HG03097 (cell line): ENCODE results near the gene CAMK1G.

ENCODE experiments used
- ATAC-seq: cut with Tn5 transposase; IDR thresholded peaks from one replicate; pipeline ENCODE4 v1.9.1; 2021; ENCODE audit not compliant: unreplicated experiment, low FRiP score

The CAMK1G gene

DNA sequence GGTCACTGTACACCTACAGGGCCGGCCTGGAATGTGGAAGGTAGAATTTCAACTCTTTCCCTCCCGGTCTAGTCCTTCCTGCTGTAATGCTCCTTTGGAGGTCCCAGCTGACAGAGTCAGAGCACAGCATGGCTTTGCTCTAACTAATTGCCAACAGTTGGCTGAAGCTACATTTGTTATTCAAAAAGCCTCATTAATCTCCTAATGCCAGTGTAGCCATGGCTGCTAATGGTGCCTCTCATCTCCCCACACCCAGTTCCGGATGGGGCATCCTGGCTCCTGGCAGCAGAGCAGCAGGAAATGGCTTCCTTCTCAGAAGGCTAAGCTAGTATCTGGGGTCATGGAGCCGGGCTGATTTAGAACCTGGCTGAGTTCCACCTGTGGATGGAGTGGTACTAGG is 18.7 kb upstream of the CAMK1G start:
- ATAC-seq, result no peak

DNA sequence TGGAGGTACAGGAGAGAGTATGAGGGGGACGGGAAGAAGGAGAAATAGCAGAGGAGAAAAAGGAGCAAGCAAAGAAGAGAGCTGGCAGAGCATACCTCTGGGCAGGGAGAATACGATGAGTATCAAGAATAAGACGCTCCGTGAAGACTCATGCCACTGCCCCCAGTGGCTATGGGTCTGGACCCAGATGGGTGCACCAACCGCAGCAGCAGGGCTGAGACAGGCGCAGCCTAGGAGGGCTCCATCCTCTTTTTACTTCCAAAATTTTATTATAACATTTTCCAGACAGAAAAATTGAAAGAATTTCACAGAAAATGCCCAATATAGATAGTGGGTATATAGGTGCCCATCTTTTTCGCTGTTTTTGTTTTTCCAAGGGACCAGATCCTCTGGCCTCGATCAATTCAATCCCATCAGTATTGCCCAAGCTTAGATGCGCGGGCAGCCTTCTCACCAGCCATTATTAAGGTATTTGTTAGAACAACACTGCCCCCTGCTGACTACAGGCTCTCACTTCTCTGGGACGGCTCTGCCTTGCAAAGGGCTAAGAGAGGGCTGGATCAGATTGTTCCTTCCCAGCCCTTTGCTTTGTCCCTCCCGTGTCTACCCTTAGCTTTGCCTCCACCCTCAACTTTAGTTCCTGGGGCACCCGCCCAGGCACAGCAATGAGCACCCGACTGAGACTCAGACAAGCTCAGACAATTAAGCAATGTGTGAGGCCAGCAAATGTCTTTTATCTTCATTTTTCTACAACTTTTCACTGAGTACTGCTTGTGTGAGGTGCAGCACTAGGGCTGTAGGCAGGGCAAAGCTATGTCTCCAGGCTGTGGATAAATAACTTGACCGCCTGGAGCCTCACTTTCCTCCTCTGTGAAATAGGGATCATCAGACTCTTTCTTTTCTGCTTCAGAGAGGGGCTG is 17.5 kb upstream of the CAMK1G start:
- ATAC-seq, result peak; percentile 73

DNA sequence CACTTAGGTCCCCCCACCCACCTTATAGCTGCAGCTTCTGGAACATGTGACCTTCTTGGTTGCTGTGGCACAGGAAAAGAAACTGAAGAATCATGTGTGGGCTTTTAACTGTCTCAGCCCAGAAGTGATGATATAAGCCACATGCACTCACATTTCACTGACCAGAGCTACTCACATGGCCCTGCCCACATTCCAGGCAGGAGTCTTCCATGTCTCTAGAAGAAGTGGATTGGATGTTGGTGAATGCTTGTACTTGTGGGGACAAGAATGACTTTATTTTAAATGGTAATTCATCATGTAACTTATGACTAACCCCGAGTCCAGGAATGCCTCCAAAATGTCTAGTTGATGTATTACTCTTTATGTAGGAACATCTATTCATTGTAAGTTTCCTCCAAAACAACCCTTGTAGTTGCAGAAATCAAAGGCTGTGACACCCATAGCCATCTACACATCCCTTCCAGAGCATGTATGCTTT is 15.8 kb upstream of the CAMK1G start:
- no peak for ATAC-seq

DNA sequence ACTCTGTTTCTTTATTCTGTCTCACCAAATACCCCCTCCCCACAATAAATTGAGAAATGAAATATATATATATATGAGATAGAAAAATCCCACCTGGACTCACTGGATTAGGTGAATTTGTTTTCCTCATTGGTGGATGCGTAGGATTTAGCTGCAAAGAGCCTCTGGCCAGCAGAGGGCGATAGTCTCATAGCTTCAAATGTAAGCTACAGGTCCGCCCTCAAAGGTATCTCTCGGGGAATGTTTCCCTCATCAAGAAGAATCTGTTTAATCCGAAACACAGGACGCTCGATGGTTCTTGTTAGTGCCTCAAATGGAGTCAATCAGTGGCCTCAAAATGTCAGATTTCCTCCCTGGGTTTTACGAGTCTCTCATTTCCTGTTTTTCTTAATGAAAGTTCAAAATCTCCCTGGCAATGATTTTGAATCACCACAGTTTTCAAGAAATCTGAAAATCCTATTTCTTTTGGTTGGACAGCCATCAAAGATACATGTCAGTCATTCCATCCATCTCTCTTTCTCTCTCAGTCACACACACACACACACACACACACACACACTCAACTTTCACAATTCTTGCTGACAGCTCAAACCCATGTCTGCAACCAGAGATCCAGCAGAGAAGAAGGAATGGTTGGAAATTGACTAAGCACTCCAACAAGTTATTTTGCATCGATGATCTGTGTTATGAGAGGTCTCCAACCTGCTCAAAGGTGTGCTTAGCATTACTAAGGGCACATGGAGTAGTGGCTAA is 13.9 kb upstream of the CAMK1G start:
- ATAC-seq, result no peak

DNA sequence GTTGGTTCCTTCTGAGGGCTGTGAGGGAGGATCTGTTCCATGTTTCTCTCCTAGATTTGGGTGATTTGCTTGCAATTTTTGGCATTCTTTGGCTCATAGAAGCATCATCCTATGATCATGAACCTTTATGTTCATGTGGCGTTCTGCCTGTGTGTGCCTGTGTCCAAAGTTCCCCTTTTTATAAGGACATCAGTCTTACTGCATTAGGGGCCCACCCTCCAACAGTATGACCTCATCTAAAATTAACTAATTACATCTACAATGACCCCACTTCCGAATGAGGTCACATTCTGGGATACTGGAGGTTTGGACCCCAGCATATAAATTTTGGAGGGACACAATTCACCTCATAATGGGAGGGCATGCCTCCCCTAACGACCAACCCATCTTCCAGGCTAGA is 12.8 kb upstream of the CAMK1G start:
- ATAC-seq, result no peak

DNA sequence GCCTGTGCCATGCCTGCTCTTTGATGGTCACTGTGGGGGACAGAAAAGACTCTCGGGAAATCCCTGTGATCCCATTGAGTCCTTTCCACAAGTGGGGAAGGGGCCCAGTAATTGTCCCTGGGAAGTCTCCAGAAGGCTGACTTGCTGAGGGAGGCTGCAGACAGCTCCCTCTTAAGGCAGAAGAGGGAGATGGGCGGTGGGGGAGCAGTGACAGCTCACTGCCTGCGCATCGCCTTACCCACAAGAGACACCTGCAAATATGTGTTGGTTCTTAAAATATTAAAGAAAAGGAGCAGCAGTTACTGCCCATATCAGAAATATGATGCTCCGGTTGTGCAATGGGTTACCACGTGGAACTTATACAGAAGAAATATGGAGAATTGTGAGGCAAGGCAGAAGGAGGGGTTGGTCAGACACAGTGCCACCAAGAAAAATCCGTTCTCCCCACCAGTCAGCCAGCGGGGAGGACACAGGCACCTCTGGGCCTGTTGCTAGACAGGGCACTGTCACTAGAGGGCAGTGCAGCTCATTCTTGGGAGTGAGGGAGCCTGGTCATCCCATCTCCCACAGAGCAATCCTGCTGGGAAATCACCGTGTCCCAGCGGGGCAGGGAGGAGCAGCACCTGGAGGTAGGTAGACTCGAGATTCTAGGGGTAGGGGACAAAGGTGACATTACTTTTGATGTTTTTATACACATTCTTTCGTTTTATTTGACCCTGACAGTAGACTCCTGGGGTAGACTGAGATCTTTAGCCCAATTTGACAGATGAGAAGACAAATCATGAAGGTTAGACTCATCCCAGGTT is 6.9 kb upstream of the CAMK1G start:
- ATAC-seq, result no peak

DNA sequence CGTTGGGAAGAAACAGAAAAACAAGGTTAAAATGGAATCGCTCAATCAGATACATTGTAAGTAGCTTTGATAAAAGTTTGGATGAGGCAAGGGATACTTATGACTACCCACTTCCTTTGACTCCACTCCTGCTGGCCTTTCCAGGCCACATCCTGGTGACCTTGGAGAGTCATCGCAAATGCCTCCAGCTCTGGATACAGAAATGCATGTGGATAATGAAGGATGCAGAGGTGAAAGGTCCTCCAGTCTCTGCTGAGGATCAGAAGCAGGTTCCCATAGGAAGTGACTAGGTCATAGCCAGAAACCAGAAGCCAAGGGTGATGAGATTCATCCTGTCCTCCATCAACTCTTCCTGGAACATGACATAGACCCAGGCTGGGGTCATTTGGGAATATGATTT is 6.2 kb upstream of the CAMK1G start:
- no peak for ATAC-seq

DNA sequence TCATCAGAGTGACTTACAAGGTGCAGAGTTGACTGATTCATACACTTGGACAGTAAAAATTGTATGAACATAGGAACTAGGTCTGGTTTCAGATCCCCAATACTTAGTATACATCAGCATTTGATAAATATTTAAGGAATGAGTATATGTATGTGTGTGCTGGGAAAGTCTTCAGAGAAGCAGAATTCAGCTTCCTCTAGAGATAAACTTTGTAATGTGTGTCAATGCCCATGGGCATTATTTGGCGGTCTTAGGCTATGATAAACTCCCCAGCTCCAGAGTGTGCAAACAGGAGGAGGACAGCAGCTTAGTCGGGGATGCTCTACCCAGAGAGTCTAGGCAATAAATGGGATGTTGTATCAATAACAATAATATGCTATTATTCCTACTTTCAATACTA is 2.9 kb upstream of the CAMK1G start:
- no peak for ATAC-seq

DNA sequence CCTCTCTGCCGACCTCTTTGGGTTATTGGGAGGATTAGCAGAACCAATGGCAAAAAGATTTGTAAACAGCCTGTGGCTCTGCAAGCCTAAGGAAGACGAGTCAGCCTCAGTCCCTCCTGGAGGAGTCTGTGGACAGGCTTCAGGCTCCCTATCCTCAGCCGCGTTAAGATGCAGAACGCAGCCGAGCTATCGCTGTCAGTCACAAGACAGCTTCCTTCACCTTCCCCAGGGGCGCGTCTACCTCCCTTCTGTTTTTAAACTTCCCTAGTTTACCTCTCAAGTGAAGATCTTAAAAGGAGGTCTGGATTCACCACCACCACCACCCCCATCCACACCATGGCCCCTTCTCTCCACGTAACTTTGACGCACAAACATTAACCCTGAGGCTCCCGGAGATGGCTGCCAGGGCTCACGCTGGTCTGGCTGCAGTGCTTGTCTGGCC is 738 bp downstream of the CAMK1G start:
- ATAC-seq, result no peak

DNA sequence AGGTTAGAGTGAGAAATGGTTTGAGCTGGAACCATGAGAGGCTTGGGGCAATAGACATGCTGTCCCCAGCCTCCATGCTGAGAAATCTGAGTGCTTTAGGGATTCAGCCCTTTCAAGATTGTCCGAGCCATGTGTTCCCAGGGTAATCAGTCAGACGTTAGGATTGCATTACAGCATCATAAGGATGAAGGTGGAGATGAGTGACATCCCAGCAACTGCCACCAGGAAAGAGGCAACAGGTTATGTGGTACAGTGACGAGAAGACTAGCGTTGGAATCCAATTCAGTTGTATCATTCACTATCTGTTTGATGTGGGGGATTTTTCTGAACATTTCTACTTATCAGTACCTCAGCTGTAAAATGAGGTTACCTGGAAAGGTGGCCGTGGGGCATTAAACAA is 1.7 kb downstream of the CAMK1G start:
- ATAC-seq, result no peak

DNA sequence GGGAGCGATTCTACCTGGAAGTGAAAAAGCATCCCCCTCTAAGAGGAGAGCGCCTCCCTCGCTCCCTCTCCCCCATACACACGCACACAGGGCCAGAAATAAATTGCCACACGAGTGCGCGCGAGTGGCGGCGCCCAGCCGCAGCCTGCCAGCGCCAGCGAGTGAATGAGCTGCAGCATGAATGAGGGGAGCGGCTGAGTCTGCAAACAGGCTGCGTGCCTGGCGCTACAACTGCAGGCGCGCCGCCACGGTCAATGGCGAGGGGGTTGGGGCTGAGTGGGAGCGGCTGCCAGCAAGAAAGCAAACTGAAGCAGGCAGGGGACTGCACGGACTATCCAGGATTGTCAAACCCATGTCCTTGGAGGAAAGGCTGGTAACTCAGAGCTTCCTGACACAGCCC is 2.2 kb downstream of the CAMK1G start:
- ATAC-seq, result no peak

DNA sequence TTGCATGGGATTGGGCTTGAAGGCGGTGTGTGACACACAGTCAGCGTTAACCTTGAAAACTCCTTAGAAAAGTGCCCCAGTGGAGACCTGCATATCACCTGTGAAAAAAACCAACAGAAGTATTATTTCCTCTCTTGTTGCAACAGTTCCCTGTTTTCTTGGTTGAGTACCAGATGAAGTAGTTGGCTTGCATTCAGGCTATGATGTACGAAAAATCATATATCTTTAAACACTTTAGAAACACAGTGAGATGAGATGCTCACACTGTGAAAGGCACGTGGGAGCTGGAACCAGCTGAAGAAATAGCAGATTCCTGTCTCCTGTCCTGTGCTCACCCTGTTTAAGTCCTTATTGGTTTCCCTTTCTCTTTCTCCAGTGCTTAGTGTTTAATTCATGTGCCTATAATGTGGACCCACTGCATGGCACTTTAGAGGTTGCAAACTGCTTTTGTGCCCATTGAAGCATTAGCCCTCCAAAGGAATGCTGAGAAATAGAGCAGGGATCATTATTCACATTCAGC is 2.8 kb downstream of the CAMK1G start:
- no peak for ATAC-seq

DNA sequence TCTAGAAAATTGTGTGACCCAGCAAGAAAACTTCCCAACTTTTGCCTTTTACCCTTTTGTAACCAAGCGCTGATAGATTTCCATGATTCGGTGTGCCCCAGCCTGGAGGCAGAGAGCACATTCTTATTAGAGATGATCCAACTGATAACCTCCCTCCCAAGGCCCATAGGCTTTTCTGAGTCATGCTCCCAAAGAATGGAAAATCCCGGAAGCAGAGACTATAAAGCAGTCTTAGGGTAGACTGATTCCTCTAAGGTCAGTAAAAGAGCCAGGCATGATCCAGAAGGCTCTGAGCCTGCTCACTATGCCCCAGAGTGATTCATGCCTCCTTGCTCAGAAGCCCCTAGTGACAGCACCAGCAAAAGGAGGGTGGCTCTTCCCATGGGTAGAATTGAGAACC is 4.3 kb downstream of the CAMK1G start:
- ATAC-seq, result no peak

DNA sequence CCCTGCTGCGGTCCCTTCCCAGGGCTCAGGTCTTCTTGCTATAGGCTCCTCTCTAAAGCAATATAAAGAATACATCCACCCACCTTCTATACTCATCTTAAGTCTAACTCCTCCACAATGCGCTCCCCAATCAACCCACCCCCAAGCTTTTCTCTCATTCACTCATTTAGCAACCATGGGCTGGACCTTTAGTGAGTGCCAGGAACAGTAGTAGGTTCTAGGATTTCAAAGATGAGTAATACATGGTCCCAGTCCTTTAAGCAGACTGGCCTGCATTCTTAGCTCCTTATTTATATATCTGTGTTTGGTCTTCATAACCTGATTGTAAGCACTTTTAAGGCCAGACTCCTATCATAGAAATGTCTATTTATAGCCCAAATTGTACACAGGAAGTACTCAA is 5.9 kb downstream of the CAMK1G start:
- no peak for ATAC-seq

DNA sequence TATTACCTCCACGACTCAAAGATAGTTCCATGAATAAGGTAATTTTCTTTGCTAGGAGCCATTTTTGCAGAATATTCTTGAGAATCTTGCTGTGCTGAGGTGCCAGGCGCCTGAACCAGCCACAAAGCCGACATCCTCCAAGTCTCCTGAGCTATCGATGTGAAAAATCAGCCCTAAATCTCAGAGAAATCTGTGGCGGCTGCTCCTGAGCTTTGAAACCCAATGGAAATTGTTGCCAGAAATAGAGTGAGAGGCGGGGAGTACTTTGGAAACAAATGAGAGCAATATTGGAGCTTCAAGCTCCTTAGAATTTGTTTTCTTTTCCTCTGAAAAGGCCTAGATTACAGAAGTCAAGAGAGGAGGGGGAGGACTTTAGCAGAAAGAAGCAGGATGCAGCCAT is 6.3 kb downstream of the CAMK1G start:
- no peak for ATAC-seq

DNA sequence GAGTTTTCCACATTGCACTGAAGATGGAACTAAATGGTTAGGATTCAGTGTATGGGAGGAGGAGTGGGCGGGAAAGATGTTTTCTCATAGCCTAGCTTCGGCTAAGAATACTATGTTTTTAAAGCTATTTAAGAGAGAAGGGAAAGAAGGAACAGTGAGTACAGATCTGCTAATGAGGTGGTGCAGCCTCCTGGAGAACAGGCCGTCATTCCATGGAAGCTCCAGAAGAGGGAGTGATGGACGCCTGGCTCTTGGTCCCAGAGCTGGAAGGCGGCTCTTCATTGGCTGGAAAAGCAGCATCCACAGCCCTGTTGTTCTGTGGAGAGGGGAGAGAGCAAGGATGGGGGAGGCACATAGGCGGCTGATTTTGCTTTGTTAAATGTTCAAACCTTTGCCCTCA is 6.9 kb downstream of the CAMK1G start:
- no peak for ATAC-seq

DNA sequence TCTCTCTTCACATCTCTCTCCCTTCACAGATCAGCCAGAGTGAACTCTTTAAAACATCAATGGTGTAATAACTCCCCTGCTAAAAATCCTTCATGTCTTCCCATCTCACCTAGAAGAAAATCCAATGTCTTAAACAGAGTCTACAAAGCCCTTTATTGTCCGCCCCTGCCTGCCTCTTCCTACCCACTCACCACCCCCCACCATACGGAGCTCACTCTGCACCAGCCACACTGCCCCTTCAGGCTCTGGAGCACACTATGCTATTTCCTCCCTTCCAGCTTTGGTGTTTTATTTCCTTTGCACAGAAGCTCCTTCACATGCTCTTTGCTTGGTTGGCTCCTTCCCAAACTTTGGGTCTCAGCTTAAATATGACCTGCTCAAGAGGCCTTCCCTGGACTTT is 10.2 kb downstream of the CAMK1G start:
- no peak for ATAC-seq

DNA sequence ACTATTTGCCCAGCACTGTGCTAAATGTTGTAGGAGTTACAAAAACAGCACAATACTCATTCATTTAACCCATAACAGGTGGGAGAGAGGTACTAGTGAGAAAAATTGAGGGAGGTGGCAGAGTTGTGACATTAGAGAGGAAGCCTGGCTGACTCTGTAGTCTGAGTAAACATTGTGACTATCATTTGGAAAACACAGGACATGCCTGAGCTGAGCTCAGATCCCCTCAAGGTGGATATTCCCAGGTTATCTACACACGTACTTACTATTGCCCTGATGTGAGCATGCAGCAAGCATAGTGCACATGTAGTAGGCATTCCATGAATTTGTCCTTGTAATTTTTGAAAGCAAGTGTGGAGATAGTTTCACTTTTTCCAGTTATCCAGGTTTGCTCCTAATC is 10.9 kb downstream of the CAMK1G start:
- no peak for ATAC-seq

DNA sequence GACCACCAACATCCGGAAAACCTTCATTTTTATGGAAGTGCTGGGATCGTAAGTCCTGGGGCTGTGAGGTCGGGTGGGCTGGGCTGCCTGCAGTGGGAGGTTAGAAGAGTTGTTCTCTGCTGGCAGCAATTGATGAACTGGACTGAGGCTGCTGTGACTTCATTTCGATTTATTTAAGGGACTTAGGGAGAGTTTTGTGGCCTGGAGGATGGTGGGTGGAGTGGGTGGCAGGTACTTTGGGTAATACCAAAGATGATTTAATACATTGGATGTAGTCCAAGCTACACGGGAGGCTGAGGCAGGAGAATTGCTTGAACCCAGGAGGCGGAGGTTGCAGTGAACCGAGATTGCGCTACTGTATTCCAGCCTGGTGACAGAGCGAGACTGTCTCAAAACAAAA is 11.5 kb downstream of the CAMK1G start:
- ATAC-seq, result no peak

DNA sequence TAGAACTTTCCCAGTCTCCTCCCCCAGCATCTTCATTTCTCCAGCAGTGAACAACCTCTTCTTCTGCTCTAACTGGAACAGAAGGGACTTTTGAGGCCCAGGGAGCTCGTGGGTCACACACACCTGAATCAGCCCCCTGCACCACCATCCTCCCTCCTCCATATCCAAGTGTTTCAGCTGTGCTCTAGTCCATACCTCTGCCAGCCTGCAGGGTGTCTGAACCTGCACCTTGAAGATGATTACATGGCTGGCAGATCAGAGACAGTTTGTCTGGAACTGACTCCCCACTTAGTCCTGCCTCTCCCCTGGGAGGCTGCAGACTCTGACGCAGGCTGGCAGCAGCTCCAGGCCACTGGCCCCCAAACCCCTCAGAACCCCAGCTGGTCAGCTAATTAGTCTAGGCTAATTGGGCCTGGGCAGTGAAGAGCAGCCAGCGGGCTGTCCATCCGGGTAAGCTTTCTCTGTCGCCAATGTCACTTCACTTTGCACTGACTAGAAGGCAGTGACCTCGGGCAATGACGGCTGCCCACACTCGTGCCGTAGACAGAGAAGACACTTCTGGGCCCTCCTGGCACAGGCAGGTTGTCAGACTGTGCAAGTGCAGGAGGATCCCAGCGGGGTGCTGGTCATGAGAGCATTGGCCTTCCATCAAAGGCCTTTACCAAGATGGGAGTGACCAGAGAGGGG is 12.2 kb downstream of the CAMK1G start:
- ATAC-seq, result no peak
